Measurements from ENCODE around the gene CD9. TPM values are rescaled to one million over a fixed set of nuclear protein-coding genes. Genes with fewer than 3 reads are reported as not detected.

The CD9 gene
- total RNA-seq, 3 donors from 2014 or later, result 91.1 to 436 (median 243) TPM

DNA sequence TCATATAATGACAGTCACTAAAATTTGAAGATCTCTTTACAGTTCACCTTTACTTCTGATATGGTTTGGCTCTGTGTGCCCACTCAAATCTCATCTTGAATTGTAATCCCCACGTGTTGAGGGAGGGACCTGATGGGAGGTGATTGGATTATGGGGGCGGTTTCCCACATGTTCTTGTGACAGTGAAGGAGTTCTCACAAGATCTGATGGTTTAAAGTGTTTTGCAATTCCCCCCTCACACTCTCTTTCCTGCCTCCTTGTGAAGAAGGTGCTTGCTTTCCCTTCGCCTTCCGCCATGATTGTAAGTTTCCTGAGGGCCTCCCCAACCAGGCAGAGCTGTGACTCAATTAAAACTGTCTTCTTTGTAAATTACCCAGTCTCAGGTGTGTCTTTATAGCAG, 27.3 kb upstream of the CD9 start:
- TF ChIP-seq, protein P1, sequence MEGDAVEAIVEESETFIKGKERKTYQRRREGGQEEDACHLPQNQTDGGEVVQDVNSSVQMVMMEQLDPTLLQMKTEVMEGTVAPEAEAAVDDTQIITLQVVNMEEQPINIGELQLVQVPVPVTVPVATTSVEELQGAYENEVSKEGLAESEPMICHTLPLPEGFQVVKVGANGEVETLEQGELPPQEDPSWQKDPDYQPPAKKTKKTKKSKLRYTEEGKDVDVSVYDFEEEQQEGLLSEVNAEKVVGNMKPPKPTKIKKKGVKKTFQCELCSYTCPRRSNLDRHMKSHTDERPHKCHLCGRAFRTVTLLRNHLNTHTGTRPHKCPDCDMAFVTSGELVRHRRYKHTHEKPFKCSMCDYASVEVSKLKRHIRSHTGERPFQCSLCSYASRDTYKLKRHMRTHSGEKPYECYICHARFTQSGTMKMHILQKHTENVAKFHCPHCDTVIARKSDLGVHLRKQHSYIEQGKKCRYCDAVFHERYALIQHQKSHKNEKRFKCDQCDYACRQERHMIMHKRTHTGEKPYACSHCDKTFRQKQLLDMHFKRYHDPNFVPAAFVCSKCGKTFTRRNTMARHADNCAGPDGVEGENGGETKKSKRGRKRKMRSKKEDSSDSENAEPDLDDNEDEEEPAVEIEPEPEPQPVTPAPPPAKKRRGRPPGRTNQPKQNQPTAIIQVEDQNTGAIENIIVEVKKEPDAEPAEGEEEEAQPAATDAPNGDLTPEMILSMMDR (IDR thresholded peaks at IDR 0.05), result no peak
- no peak for TF ChIP-seq POLR2AphosphoS5 (IDR thresholded peaks at IDR 0.05)
- TF ChIP-seq POLR2A (IDR thresholded peaks at IDR 0.05), result no peak
- no peaks in the 10 kb centered on the region for H3K4me1 ChIP-seq
- H3K27me3 ChIP-seq, result no peaks in the 10 kb centered on the region
- H3K4me3 ChIP-seq, result no peak overlapping the region
- no peak for DNase-seq (ENCODE audit: low spot score in 2 of 2)
- no peaks in the 10 kb centered on the region for H3K9me3 ChIP-seq
- no peaks in the 10 kb centered on the region for H3K36me3 ChIP-seq
- intact Hi-C loops (cut with DNase I; ENCODE audit: low total_unique reads), result no loop called here
- peak overlapping the region in 1 of 2 donors; percentile 61 for H3K27ac ChIP-seq

DNA sequence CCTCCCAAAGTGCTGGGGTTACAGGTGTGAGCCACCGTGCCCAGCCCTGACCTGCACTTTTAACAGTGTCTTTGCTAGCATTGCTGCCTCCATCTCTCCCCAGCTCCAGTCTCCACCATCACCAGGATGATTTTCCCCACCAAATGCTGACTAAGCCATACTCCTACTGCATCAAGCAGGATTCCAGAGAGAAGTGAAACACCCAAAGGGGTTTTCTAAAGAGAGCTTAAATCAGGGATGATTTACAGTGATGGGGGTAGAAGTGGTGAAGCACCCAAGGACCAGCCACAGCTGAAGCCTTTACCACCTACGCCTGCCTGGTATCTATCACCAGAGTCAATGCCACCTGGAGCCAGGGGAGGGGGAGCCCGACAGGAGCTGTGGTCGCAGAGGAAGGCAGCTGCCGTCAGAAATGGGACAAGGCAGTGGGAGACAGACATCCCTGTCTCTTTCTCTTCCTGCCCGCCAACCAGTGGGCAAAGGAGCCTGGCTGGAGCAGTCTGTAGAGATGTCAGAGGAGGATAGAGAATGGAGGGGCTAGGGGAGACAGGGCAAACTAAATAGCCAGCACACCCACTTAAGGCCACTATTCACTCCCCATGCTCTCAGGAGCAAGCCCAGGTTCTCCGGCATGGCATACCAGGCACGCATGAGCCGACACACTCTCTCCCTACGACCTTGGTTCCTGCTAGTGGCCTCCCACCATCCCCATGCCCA, 22.4 kb upstream of the CD9 start:
- peaks cover 6 to 10% of the 10 kb centered on the region in 2 donors for H3K4me1 ChIP-seq
- H3K9me3 ChIP-seq, result no peaks in the 10 kb centered on the region
- no peak overlapping the region for H3K4me3 ChIP-seq
- no peak for DNase-seq (ENCODE audit: low spot score in 2 of 2)
- no peak overlapping the region for H3K27ac ChIP-seq
- H3K36me3 ChIP-seq, result no peaks in the 10 kb centered on the region
- intact Hi-C loops (cut with DNase I; ENCODE audit: low total_unique reads), result no loop called here
- H3K27me3 ChIP-seq, result no peaks in the 10 kb centered on the region
- TF ChIP-seq, protein P1 (IDR thresholded peaks at IDR 0.05), result no peak
- TF ChIP-seq POLR2A (IDR thresholded peaks at IDR 0.05), result no peak
- no peak for TF ChIP-seq POLR2AphosphoS5 (IDR thresholded peaks at IDR 0.05)

DNA sequence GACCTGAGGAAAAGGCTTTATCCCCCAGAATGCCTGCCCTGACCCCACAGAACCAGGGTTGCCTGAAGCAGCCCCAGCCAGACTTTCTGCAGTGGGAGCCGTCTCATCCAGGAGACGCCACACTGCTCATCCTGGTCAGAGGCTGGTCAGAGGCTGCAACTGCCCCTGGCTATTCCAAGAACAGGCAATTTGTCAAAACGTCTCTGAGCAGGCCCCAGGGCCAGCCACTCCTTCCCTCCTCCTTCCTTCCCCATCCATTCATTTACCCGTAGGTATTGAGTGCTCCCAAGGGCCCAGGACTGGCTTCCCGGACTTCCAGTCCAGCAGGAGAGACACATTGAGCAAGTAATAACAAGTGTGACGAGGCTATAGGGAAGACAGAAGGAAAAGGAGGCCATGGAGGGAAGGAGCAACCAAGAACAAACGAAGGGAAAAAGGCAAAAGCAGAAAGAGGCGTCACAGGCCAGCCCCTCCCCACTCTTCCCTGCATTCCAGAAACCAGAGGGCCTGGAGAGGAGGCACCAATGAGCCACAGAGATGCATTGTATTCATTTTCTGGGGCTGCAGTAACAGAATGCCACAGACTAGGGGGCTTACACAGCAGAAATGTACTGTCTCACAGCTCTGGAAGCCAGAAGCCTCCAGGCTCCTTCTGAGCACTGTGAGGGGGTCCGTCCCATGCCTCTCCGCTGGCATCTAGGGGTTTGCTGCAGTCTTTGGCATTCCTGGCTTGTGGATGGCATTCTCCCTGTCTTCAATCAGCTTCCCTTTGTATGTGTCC, 21.0 kb upstream of the CD9 start:
- intact Hi-C loops (cut with DNase I; ENCODE audit: low total_unique reads), result no loop called here
- DNase-seq (ENCODE audit: low spot score in 2 of 2), result no peak
- Histone ChIP-seq H3K9me3 (no peaks in the 10 kb centered on the region), H3K4me1 (peaks cover 6 to 14% of the 10 kb centered on the region in 2 donors), H3K27me3 (no peaks in the 10 kb centered on the region), H3K27ac (peak overlapping the region in 1 of 2 donors; percentile 76), H3K36me3 (no peaks in the 10 kb centered on the region), H3K4me3 (no peak overlapping the region)
- TF ChIP-seq POLR2A (IDR thresholded peaks at IDR 0.05) (no peak), POLR2AphosphoS5 (IDR thresholded peaks at IDR 0.05) (no peak)
- TF ChIP-seq, protein P1 (IDR thresholded peaks at IDR 0.05), result no peak

DNA sequence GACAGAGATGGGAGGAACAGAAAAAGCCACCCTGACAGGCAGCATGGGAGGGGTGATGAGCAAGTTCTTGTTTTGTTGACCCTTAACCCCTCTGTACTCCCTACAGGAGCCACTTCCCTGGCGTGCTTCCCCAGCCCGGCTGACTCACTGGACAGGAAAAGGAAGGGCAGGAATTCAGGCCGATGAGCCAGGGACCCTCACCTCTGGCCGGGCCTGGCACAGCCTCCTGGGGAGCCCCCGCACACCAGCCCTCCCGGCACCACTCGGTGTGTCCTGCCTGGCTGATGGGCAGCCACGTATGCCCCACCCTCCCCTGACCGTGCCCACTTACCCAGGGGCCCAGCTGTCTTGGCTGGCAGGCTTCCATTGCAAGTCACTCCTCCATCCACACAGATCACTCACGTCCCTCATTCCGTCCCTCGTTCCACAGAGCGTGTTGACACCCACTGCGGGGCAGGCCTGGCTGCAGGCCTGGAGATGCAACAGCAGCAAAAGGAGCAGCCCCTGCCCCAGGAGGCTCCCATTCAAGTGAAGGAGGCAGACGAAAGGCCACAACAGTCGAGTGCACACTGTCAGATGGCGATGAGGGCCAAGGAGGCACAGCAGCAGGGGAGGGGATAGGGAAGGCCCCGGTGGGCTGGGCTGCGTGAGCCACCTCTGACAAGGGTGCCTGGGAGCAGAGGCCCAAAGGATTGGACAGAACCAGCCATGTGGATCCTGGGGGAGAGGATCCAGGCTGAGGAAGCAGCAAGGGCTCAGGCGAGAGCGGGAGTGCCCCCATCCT, 19.7 kb upstream of the CD9 start:
- TF ChIP-seq, protein P1 (IDR thresholded peaks at IDR 0.05), result no peak
- TF ChIP-seq POLR2A (IDR thresholded peaks at IDR 0.05), result no peak
- TF ChIP-seq POLR2AphosphoS5 (IDR thresholded peaks at IDR 0.05), result no peak
- peak overlapping the region in 1 of 2 donors; percentile 76 for H3K27ac ChIP-seq
- no peaks in the 10 kb centered on the region for H3K9me3 ChIP-seq
- H3K27me3 ChIP-seq, result no peaks in the 10 kb centered on the region
- H3K4me3 ChIP-seq, result no peak overlapping the region
- peaks cover 6 to 14% of the 10 kb centered on the region in 2 donors for H3K4me1 ChIP-seq
- no peak for DNase-seq (ENCODE audit: low spot score in 2 of 2)
- intact Hi-C loops (cut with DNase I; ENCODE audit: low total_unique reads), result no loop called here
- no peaks in the 10 kb centered on the region for H3K36me3 ChIP-seq

All from breast epithelium (tissue), 4 donors.